Right atrium auricular region (tissue), 2 donors: Measurements from ENCODE around the gene PTPN23. TPM values are rescaled to one million over a fixed set of nuclear protein-coding genes. Genes with fewer than 3 reads are reported as not detected.

ENCODE experiments used
- DNase-seq: peaks from one replicate; pipeline ENCODE4 v3.0.0-alpha.2; 2019; ENCODE audit warnings: low spot score
- H3K27ac ChIP-seq, 2 donors: fragments of 200-600 bp; sonication (generic); 1 replicate in 1 of 2; 2 replicates in 1 of 2; pipeline ENCODE4 v1.5.1; 2016 to 2019
- H3K27me3 ChIP-seq, 2 donors: fragments of 200-600 bp; sonication (generic); one replicate each; pipeline versions ENCODE4 v1.5.1 to v1.6.0; 2017 to 2019
- H3K36me3 ChIP-seq: fragments of 200-600 bp; sonication (generic); one replicate; pipeline ENCODE4 v1.5.1; 2016
- H3K4me1 ChIP-seq, 2 donors: fragments of 200-600 bp; sonication (generic); one replicate each; pipeline versions ENCODE4 v1.5.1 to v1.6.0; 2017 to 2019
- H3K4me3 ChIP-seq, 2 donors: fragments of 200-600 bp; sonication (generic); 1 replicate in 1 of 2; 2 replicates in 1 of 2; pipeline ENCODE4 v1.5.1; 2017 to 2019; ENCODE audit warnings: mild to moderate bottlenecking in 1 of 2, moderate library complexity in 1 of 2
- H3K9me3 ChIP-seq, 2 donors: fragments of 200-600 bp; sonication (generic); one replicate each; pipeline ENCODE4 v1.5.1; 2019
- total RNA-seq, 2 donors: library from RNA; depleted of rRNA; stranded (reverse); fragments of >200 nt; gene quantifications; one replicate each; pipeline ENCODE4 v1.1.0, GENCODE V29; 2016
- TF ChIP-seq, protein P1 (sequence below), 2 donors: fragments of 200-600 bp; sonication (generic); IDR thresholded peaks; one replicate each; pipeline ENCODE4 v1.5.1; 2019; ENCODE audit warnings: antibody characterized with exemption in 2 of 2

PTPN23 gene
- total RNA-seq, 2 donors from 2014 or later = 13.7 to 18.8 TPM

DNA sequence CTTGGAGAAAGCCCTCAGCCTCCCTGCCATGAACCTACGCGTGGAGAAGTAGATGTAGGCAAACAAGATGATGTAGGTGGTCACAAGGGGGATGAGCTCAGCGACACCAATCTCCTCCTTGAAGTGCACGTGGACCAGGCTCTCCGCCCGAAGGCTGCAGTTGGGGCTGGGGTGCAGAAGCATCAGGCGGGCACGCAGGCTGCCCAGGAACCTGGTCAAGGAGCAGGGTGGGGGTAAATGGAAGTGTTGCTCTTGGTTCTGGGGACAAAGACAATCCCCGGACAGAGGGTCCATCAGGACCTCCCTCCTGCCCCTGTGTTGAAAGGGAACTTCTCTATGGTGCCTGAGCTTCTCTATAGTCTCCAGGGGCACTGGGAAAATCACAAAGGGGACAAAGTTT lies 45.1 kb downstream of the PTPN23 start:
- DNase-seq = no peak
- H3K36me3 ChIP-seq = peaks cover 40% of the 10 kb centered on the region
- no peak overlapping the region for H3K4me3 ChIP-seq
- no peaks in the 10 kb centered on the region for H3K27me3 ChIP-seq
- no peaks in the 10 kb centered on the region for H3K9me3 ChIP-seq
- TF ChIP-seq, protein P1, sequence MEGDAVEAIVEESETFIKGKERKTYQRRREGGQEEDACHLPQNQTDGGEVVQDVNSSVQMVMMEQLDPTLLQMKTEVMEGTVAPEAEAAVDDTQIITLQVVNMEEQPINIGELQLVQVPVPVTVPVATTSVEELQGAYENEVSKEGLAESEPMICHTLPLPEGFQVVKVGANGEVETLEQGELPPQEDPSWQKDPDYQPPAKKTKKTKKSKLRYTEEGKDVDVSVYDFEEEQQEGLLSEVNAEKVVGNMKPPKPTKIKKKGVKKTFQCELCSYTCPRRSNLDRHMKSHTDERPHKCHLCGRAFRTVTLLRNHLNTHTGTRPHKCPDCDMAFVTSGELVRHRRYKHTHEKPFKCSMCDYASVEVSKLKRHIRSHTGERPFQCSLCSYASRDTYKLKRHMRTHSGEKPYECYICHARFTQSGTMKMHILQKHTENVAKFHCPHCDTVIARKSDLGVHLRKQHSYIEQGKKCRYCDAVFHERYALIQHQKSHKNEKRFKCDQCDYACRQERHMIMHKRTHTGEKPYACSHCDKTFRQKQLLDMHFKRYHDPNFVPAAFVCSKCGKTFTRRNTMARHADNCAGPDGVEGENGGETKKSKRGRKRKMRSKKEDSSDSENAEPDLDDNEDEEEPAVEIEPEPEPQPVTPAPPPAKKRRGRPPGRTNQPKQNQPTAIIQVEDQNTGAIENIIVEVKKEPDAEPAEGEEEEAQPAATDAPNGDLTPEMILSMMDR (IDR thresholded peaks at IDR 0.05) = no peak
- no peak overlapping the region for H3K27ac ChIP-seq
- H3K4me1 ChIP-seq = peaks cover 0 to 16% of the 10 kb centered on the region in 2 donors

- H3K36me3 ChIP-seq = peaks cover 48% of the 10 kb centered on the region
- TF ChIP-seq, protein P1 (IDR thresholded peaks at IDR 0.05) = no peak
- H3K27ac ChIP-seq = no peak overlapping the region
- no peak overlapping the region for H3K4me3 ChIP-seq
- no peaks in the 10 kb centered on the region for H3K9me3 ChIP-seq
- H3K4me1 ChIP-seq = no peaks in the 10 kb centered on the region
- no peak for DNase-seq
- H3K27me3 ChIP-seq = no peaks in the 10 kb centered on the region
Observed at GRCh38 chr3:47427866-47428265, 47.0 kb downstream of the PTPN23 start.

- no peaks in the 10 kb centered on the region for H3K4me1 ChIP-seq
- H3K36me3 ChIP-seq = peaks cover 50% of the 10 kb centered on the region
- TF ChIP-seq, protein P1 (IDR thresholded peaks at IDR 0.05) = no peak
- H3K27ac ChIP-seq = no peak overlapping the region
- H3K4me3 ChIP-seq = no peak overlapping the region
- H3K9me3 ChIP-seq = no peaks in the 10 kb centered on the region
- no peaks in the 10 kb centered on the region for H3K27me3 ChIP-seq
- DNase-seq = no peak
Observed at GRCh38 chr3:47428662-47429061, 47.8 kb downstream of the PTPN23 start.

DNA sequence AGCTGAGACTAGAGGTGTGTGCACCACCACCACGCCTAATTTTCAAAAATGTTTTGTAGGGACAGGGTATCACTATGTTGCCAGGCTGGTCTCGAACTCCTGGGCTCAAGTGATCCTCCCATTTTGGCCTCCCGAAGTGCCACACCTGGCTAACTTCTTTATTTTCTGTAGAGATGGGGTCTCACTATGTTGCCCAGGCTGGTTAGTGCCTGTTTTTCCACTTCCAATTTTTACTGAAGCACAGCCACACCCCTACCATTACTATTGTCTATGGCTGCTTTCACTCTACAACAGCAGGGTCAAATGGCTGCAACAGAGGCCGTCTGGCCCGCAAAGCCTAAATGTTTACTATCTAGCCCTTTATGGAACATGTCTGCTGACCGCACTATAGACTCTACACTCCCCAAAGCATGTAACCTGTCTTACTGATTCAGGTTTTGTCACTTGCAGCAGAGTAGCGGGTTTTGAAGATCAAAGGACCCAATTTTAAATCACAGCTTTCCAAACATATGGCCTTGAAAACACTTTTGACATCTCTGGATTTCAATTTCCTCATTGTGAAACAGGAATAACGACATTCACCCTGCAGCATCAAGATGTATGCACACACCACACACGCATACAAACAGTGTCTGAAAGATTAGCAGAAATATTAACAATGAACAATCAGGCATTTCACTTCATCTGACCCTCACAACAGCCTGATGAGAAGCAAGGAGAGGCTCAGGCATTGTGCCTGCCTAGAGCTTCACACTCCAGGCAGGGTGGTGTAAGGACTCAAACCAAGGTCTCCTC lies 48.9 kb downstream of the PTPN23 start:
- Histone ChIP-seq H3K4me1 (no peaks in the 10 kb centered on the region), H3K27ac (no peak overlapping the region), H3K27me3 (no peaks in the 10 kb centered on the region), H3K4me3 (no peak overlapping the region), H3K9me3 (no peaks in the 10 kb centered on the region), H3K36me3 (peaks cover 50% of the 10 kb centered on the region)
- DNase-seq = no peak
- TF ChIP-seq, protein P1 (IDR thresholded peaks at IDR 0.05) = no peak

DNA sequence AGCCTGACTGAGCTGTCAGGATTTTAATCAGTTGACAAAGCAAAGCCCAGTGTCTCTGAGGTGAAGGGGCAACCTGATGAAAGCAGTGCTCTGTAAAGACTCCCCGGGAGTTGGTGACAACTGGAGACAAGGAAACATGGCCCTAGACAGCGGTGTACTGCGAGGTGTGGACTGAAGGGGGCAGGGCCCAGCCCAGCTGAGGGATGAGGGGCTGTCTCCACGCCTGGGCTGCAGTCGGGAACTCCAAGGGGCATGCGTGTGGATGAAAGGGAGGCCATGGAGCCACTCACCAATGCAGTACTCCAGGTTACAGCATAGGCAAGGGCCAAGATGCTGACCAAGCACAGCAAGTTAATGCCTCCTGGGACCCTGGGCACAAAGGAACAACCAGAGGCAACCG lies 49.8 kb downstream of the PTPN23 start:
- no peak for DNase-seq
- Histone ChIP-seq H3K4me1 (no peaks in the 10 kb centered on the region), H3K4me3 (no peak overlapping the region), H3K9me3 (no peaks in the 10 kb centered on the region), H3K27ac (no peak overlapping the region), H3K36me3 (peaks cover 44% of the 10 kb centered on the region), H3K27me3 (no peaks in the 10 kb centered on the region)
- TF ChIP-seq, protein P1 (IDR thresholded peaks at IDR 0.05) = no peak

DNA sequence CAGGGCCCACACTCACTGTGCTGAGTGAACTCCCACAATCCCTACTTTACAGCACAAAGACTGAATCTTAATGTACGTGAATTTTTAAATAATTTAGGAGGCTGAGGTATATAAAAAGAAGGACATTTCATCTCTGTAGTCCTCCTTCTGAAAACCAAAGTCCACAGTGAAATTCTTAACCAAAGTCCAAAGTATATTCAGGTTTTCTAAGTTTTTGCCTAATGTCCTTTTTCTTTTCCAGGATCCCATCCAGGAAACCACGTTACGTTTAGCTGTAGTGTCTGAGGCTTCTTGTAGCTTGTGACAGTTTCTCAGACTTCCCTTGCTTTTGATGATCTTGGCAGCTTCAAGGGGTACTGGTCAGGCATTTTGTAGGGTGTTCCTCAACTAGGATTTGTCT lies 50.4 kb downstream of the PTPN23 start:
- H3K27me3 ChIP-seq = no peaks in the 10 kb centered on the region
- H3K36me3 ChIP-seq = peaks cover 38% of the 10 kb centered on the region
- no peak overlapping the region for H3K27ac ChIP-seq
- no peaks in the 10 kb centered on the region for H3K4me1 ChIP-seq
- no peaks in the 10 kb centered on the region for H3K9me3 ChIP-seq
- TF ChIP-seq, protein P1 (IDR thresholded peaks at IDR 0.05) = no peak
- no peak overlapping the region for H3K4me3 ChIP-seq
- no peak for DNase-seq
